K562 (cell line): ENCODE data around the gene RPL22L1. TPM values are rescaled to one million over a fixed set of nuclear protein-coding genes. Genes with fewer than 3 reads are reported as not detected.

ENCODE experiments used
- ASH1L ChIP-seq: fragments of 450-650 bp; IDR thresholded peaks from 2 replicates; pipeline ENCODE4 v1.6.1; 2018; ENCODE audit warnings: borderline replicate concordance, mild to moderate bottlenecking, low read depth; ENCODE audit not compliant: partially characterized antibody
- ATF3 ChIP-seq, 2 experiments: fragments of 450-650 bp in 1 of 2; sonication (generic) in 1 of 2; formaldehyde crosslinking in 1 of 2; IDR thresholded peaks in 1 of 2; conservative IDR thresholded peaks in 1 of 2; 2 replicates each; pipeline versions ENCODE4 v1.6.1 to v1.8.1; 2016 to 2023; ENCODE audit warnings: mild to moderate bottlenecking in 2 of 2, moderate library complexity in 2 of 2, inconsistent platforms in 1 of 2, missing genetic modification reagents in 1 of 2
- EP300 ChIP-seq: IDR thresholded peaks from 2 replicates; pipeline ENCODE4 v1.6.1; 2012; ENCODE audit warnings: low read length, improper control_type of control experiment
- GATAD2B ChIP-seq: fragments of 450-650 bp; IDR thresholded peaks from 2 replicates; pipeline ENCODE4 v1.6.1; 2017; ENCODE audit warnings: mild to moderate bottlenecking, borderline replicate concordance
- KDM5B ChIP-seq: fragments of 200-600 bp; sonication (generic); IDR thresholded peaks from 2 replicates; pipeline ENCODE4 v1.6.1; 2012; ENCODE audit warnings: low read depth, mild to moderate bottlenecking, moderate library complexity, low read length, control low read depth, inconsistent platforms; ENCODE audit not compliant: insufficient replicate concordance
- MCM7 ChIP-seq, 2 experiments: fragments of 450-650 bp; IDR thresholded peaks; 2 replicates each; pipeline ENCODE4 v1.6.1; 2016 to 2018
- MNT ChIP-seq, 2 experiments: fragments of 450-650 bp; conservative IDR thresholded peaks; 2 replicates each; pipeline ENCODE4 v1.6.1; 2017; ENCODE audit warnings: mild to moderate bottlenecking in 2 of 2, moderate library complexity in 2 of 2
- POLR3G ChIP-seq: IDR thresholded peaks from 2 replicates; pipeline ENCODE4 v1.6.1; 2011; ENCODE audit not compliant: insufficient read length, insufficient replicate concordance; ENCODE audit errors: extremely low read depth
- TRIM28 ChIP-seq: fragments of 450-650 bp; IDR thresholded peaks from 2 replicates; pipeline ENCODE4 v1.6.1; 2017
- ZBTB33 ChIP-seq: sonication (generic); formaldehyde crosslinking; IDR thresholded peaks from 2 replicates; pipeline ENCODE4 v1.8.1; 2023; ENCODE audit warnings: mild to moderate bottlenecking, missing genetic modification reagents
- ZFP1 ChIP-seq: fragments of 450-650 bp; formaldehyde crosslinking; IDR thresholded peaks from 2 replicates; pipeline ENCODE4 v1.4.0; 2020; ENCODE audit warnings: mild to moderate bottlenecking, mixed read lengths
- ZFPM2 ChIP-seq: fragments of 250-450 bp; sonication (Bioruptor Pico); IDR thresholded peaks from 2 replicates; pipeline ENCODE4 v1.5.1; 2022; ENCODE audit warnings: mild to moderate bottlenecking
- ZNF57 ChIP-seq: fragments of 450-650 bp; formaldehyde crosslinking; IDR thresholded peaks from 2 replicates; pipeline ENCODE4 v1.4.0; 2020; ENCODE audit warnings: mild to moderate bottlenecking, moderate library complexity
- polyA plus RNA-seq, 8 experiments: library from polyadenylated mRNA; depleted of rRNA in 4 of 8; stranded (reverse) in 5 of 8; unstranded in 3 of 8; fragments of >200 nt; fragmentation: Nextera tagmentation in 2 of 8; fragmentation: Illumina TruSeq in 1 of 8; extraction: Ambion mirVana in 2 of 8; extraction: Trizol in 1 of 8; gene quantifications; 2 replicates each; pipeline versions ENCODE4 v1.2.1 to v1.2.3, GENCODE V29; 2011 to 2014; ENCODE audit warnings: inconsistent platforms in 1 of 8, missing spikeins in 1 of 8
- total RNA-seq, 7 experiments: library from RNA; depleted of rRNA in 6 of 7; stranded (reverse); fragments of >200 nt in 6 of 7; fragmentation: Illumina TruSeq in 2 of 7; extraction: Trizol in 2 of 7; gene quantifications; 2 replicates each; pipeline versions ENCODE4 v1.2.1 to v1.2.3, GENCODE V29; 2011 to 2021; ENCODE audit warnings: low replicate concordance in 1 of 7
- TF ChIP-seq, protein P1 (sequence below): fragments of 450-650 bp; IDR thresholded peaks from 2 replicates; pipeline ENCODE4 v1.6.1; 2016; ENCODE audit warnings: borderline replicate concordance
- TF ChIP-seq, protein P2 (sequence below), 2 experiments: fragments of 150-350 bp in 1 of 2; IDR thresholded peaks; 2 replicates each; pipeline ENCODE4 v1.6.1; 2012 to 2016; ENCODE audit warnings: low read depth in 2 of 2, low read length in 2 of 2, mild to moderate bottlenecking in 1 of 2, moderate library complexity in 1 of 2

The RPL22L1 gene
- total and polyA plus RNA-seq, 9 of the 15 experiments (the other 6 are each of a cell fraction or from before 2014, with no cell fraction given): 53.9 to 198 (median 108) TPM

DNA sequence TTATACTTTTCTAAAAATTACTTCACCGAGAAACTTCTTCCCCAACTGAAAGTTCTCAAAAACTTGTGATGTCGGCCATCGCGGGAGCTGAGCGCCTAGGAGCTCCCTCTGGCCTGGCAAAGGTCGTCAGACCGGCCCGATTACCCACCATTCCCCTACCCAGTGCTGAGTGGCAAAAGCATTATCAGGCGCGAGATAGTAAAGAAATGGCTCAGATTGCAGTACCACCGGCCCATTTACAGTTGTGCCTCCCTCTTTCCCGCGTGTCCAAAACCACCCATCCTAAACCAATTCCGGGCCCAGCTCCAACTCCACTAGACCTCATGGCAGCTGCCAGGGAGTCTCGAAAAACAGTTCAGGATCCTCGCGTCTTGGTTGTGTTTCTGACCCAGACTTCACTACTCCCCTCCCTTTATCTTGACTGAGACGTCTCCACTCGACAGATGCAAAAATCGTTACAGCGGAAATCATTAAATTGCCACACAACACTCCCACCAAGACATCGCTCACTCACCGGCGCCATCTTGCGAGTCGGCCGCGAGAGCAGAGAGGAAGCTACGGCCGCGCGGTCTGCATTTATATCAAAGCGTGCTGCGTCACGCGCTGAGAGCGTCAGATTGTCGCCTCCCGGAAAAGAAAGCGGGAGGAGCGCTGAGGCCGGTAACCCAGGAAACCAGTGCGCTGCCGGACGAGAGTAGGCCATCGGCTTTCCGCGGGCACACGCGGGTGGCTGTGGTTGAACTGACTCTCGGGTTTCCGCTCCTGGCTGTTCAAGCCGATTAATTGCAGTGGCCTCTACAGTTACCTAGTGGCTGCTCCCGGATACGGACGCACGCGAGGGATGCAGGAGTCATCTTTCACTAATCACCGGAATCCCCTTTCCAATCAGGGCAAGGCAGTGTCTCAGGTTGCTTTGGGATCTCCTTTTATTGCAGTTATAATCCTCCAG lies at the start of gene RPL22L1 (continued):
- TF ChIP-seq ZBTB33 (CRISPR knock-in tag): peak; percentile 70; the same call in 1 of the 2 replicates
- peak; percentile 4; the same call in 1 of the 2 replicates for TF ChIP-seq EP300
- TF ChIP-seq KDM5B: peak; percentile 99
- TF ChIP-seq, protein P1, sequence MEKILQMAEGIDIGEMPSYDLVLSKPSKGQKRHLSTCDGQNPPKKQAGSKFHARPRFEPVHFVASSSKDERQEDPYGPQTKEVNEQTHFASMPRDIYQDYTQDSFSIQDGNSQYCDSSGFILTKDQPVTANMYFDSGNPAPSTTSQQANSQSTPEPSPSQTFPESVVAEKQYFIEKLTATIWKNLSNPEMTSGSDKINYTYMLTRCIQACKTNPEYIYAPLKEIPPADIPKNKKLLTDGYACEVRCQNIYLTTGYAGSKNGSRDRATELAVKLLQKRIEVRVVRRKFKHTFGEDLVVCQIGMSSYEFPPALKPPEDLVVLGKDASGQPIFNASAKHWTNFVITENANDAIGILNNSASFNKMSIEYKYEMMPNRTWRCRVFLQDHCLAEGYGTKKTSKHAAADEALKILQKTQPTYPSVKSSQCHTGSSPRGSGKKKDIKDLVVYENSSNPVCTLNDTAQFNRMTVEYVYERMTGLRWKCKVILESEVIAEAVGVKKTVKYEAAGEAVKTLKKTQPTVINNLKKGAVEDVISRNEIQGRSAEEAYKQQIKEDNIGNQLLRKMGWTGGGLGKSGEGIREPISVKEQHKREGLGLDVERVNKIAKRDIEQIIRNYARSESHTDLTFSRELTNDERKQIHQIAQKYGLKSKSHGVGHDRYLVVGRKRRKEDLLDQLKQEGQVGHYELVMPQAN: peak; percentile 51; the same call in 1 of the 2 replicates
- no peak for TF ChIP-seq ZNF57 (CRISPR knock-in tag)
- TF ChIP-seq GATAD2B: no peak
- TF ChIP-seq ZFP1 (CRISPR knock-in tag): no peak
- peak; percentile 43; the same call in 1 of the 2 replicates for TF ChIP-seq TRIM28
- TF ChIP-seq, protein P2, sequence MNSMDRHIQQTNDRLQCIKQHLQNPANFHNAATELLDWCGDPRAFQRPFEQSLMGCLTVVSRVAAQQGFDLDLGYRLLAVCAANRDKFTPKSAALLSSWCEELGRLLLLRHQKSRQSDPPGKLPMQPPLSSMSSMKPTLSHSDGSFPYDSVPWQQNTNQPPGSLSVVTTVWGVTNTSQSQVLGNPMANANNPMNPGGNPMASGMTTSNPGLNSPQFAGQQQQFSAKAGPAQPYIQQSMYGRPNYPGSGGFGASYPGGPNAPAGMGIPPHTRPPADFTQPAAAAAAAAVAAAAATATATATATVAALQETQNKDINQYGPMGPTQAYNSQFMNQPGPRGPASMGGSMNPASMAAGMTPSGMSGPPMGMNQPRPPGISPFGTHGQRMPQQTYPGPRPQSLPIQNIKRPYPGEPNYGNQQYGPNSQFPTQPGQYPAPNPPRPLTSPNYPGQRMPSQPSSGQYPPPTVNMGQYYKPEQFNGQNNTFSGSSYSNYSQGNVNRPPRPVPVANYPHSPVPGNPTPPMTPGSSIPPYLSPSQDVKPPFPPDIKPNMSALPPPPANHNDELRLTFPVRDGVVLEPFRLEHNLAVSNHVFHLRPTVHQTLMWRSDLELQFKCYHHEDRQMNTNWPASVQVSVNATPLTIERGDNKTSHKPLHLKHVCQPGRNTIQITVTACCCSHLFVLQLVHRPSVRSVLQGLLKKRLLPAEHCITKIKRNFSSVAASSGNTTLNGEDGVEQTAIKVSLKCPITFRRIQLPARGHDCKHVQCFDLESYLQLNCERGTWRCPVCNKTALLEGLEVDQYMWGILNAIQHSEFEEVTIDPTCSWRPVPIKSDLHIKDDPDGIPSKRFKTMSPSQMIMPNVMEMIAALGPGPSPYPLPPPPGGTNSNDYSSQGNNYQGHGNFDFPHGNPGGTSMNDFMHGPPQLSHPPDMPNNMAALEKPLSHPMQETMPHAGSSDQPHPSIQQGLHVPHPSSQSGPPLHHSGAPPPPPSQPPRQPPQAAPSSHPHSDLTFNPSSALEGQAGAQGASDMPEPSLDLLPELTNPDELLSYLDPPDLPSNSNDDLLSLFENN (IDR thresholded peaks at IDR 0.05; ENCODE audit: low read depth in 2 of 2, low read length in 2 of 2): peak in 1 of 2 experiments; percentile 86; a peak in 2 of 4 replicates
- TF ChIP-seq ASH1L: no peak
- TF ChIP-seq ATF3 (IDR thresholded peaks at IDR 0.05): peak; percentile 30; the same call in 1 of the 2 replicates
- peak; percentile 64 for TF ChIP-seq ATF3 (CRISPR knock-in tag; conservative IDR thresholded peaks at IDR 0.05)
- peak; percentile 85 to 87 for TF ChIP-seq MNT (conservative IDR thresholded peaks at IDR 0.05)
- no peak for TF ChIP-seq MCM7 (IDR thresholded peaks at IDR 0.05)
- no peak for TF ChIP-seq ZFPM2 (CRISPR knock-in tag)
- TF ChIP-seq POLR3G: no peak
